ENCODE measurements around the gene ZC3H18.

Gene ZC3H18

GRCh38 chr16:88636488-88637265 is 66.5 kb downstream of the ZC3H18 start:
- no peak for DNase-seq (ENCODE audit: low read depth in 2 of 3, low spot score in 2 of 3)

- no peak for DNase-seq (ENCODE audit: low read depth in 2 of 3, low spot score in 2 of 3)
Measured at GRCh38 chr16:88638323-88639230, 68.4 kb downstream of the ZC3H18 start, which contains the start of gene IL17C. IL17C (plus strand) TSS chr16:88638572; CDS start chr16:88638642, 70 bp downstream.

GRCh38 chr16:88639231-88640038 is 69.2 kb downstream of the ZC3H18 start:
- DNase-seq (ENCODE audit: low read depth in 2 of 3, low spot score in 2 of 3), result no peak

- DNase-seq (ENCODE audit: low read depth in 2 of 3, low spot score in 2 of 3), result no peak
Measured at GRCh38 chr16:88640039-88640495, 69.9 kb downstream of the ZC3H18 start.

- no peak for DNase-seq (ENCODE audit: low read depth in 2 of 3, low spot score in 2 of 3)
Measured at GRCh38 chr16:88640498-88641247, 70.5 kb downstream of the ZC3H18 start.

- no peak for DNase-seq (ENCODE audit: low read depth in 2 of 3, low spot score in 2 of 3)
Measured at GRCh38 chr16:88642881-88643643, 72.9 kb downstream of the ZC3H18 start.

GRCh38 chr16:88643644-88643932 is 73.4 kb downstream of the ZC3H18 start:
- no peak for DNase-seq (ENCODE audit: low read depth in 2 of 3, low spot score in 2 of 3)

- DNase-seq (ENCODE audit: low read depth in 2 of 3, low spot score in 2 of 3), result no peak
Measured at GRCh38 chr16:88645455-88645854, 75.3 kb downstream of the ZC3H18 start.

- no peak for DNase-seq (ENCODE audit: low read depth in 2 of 3, low spot score in 2 of 3)
Measured at GRCh38 chr16:88645941-88646340, 75.7 kb downstream of the ZC3H18 start.

GRCh38 chr16:88646345-88647034 is 76.3 kb downstream of the ZC3H18 start:
- no peak for DNase-seq (ENCODE audit: low read depth in 2 of 3, low spot score in 2 of 3)

GRCh38 chr16:88647178-88648070 is 77.2 kb downstream of the ZC3H18 start:
- DNase-seq (ENCODE audit: low read depth in 2 of 3, low spot score in 2 of 3), result no peak

GRCh38 chr16:88649195-88649923 is 79.2 kb downstream of the ZC3H18 start:
- DNase-seq (ENCODE audit: low read depth in 2 of 3, low spot score in 2 of 3), result no peak

- no peak for DNase-seq (ENCODE audit: low read depth in 2 of 3, low spot score in 2 of 3)
Measured at GRCh38 chr16:88649924-88650748, 79.9 kb downstream of the ZC3H18 start.

GRCh38 chr16:88650749-88651275 is 80.6 kb downstream of the ZC3H18 start, which contains the start of gene CYBA:
CYBA (minus strand) TSS chr16:88651053; CDS start chr16:88651013, 40 bp downstream.
- peak; percentile 65 to 83 (median 66) for DNase-seq (ENCODE audit: low read depth in 2 of 3, low spot score in 2 of 3)

- peak in 2 of 3 experiments; percentile 53 to 72 for DNase-seq (ENCODE audit: low read depth in 2 of 3, low spot score in 2 of 3)
Measured at GRCh38 chr16:88651276-88651988, 81.2 kb downstream of the ZC3H18 start.
